NT2/D1 (cell line): ENCODE data around the gene LTBP4.

Experiments
- DNase-seq: peaks from one replicate; pipeline ENCODE4 v3.0.0-alpha.2; 2011; ENCODE audit warnings: low read depth, low spot score
- H3K27me3 ChIP-seq: 2 replicates; pipeline ENCODE4 v1.6.0; 2011; ENCODE audit warnings: mild to moderate bottlenecking; ENCODE audit not compliant: insufficient read length, insufficient read depth
- H3K36me3 ChIP-seq: 2 replicates; pipeline ENCODE4 v1.6.1; 2011; ENCODE audit warnings: mild to moderate bottlenecking, low read length, mixed read lengths; ENCODE audit not compliant: insufficient read depth, insufficient read length
- H3K4me1 ChIP-seq: 2 replicates; pipeline ENCODE4 v1.5.1; 2011; ENCODE audit not compliant: insufficient read depth, insufficient read length
- H3K4me3 ChIP-seq: 2 replicates; pipeline ENCODE4 v1.5.1; 2011; ENCODE audit warnings: low read depth; ENCODE audit not compliant: insufficient read length
- H3K9ac ChIP-seq: 2 replicates; pipeline ENCODE4 v1.6.0; 2011; ENCODE audit warnings: low read depth; ENCODE audit not compliant: insufficient read length
- H3K9me3 ChIP-seq: 2 replicates; pipeline ENCODE4 v1.5.1; 2011; ENCODE audit warnings: mild to moderate bottlenecking, low read length; ENCODE audit not compliant: insufficient read depth
- SUZ12 ChIP-seq: IDR thresholded peaks from 2 replicates; pipeline ENCODE4 v1.6.1; 2011; ENCODE audit not compliant: insufficient read length, insufficient read depth; ENCODE audit errors: extremely low read depth
- YY1 ChIP-seq: IDR thresholded peaks from 2 replicates; pipeline ENCODE4 v1.6.1; 2011; ENCODE audit not compliant: insufficient read length, insufficient read depth
- ZNF274 ChIP-seq: IDR thresholded peaks from 2 replicates; pipeline ENCODE4 v1.6.1; 2011; ENCODE audit warnings: mild to moderate bottlenecking, low read depth, low read length

Gene LTBP4

GRCh38 chr19:40658031-40658430 lies 56.9 kb downstream of the LTBP4 start:
- Histone ChIP-seq H3K9ac (no peak overlapping the region), H3K36me3 (no peaks in the 10 kb centered on the region), H3K4me1 (no peaks in the 10 kb centered on the region), H3K9me3 (no peaks in the 10 kb centered on the region), H3K27me3 (no peaks in the 10 kb centered on the region), H3K4me3 (no peak overlapping the region)
- DNase-seq: no peak
- TF ChIP-seq SUZ12 (no peak), YY1 (no peak), ZNF274 (no peak)

GRCh38 chr19:40659116-40659515 lies 57.9 kb downstream of the LTBP4 start:
- no peak for DNase-seq
- Histone ChIP-seq H3K4me1 (peaks cover 4% of the 10 kb centered on the region), H3K4me3 (no peak overlapping the region), H3K9ac (no peak overlapping the region), H3K27me3 (no peaks in the 10 kb centered on the region), H3K36me3 (no peaks in the 10 kb centered on the region), H3K9me3 (no peaks in the 10 kb centered on the region)
- TF ChIP-seq SUZ12 (no peak), YY1 (no peak), ZNF274 (no peak)

GRCh38 chr19:40659566-40659965 lies 58.4 kb downstream of the LTBP4 start:
- no peak overlapping the region for H3K4me3 ChIP-seq
- no peak overlapping the region for H3K9ac ChIP-seq
- no peak for DNase-seq
- H3K9me3 ChIP-seq: no peaks in the 10 kb centered on the region
- TF ChIP-seq YY1 (no peak), SUZ12 (no peak), ZNF274 (no peak)
- peaks cover 4% of the 10 kb centered on the region for H3K4me1 ChIP-seq
- H3K27me3 ChIP-seq: no peaks in the 10 kb centered on the region
- no peaks in the 10 kb centered on the region for H3K36me3 ChIP-seq

- no peak overlapping the region for H3K4me3 ChIP-seq
- no peak overlapping the region for H3K9ac ChIP-seq
- H3K36me3 ChIP-seq: no peaks in the 10 kb centered on the region
- no peaks in the 10 kb centered on the region for H3K9me3 ChIP-seq
- TF ChIP-seq YY1: no peak
- no peak for DNase-seq
- H3K4me1 ChIP-seq: peaks cover 4% of the 10 kb centered on the region
- no peaks in the 10 kb centered on the region for H3K27me3 ChIP-seq
Observed at GRCh38 chr19:40661616-40662015, 60.4 kb downstream of the LTBP4 start.

GRCh38 chr19:40662925-40663694 lies 61.9 kb downstream of the LTBP4 start:
- Histone ChIP-seq H3K4me3 (peak overlapping the region; percentile 42), H3K4me1 (peaks cover 4% of the 10 kb centered on the region), H3K27me3 (no peaks in the 10 kb centered on the region), H3K9ac (peak overlapping the region; percentile 76), H3K36me3 (peaks cover 13% of the 10 kb centered on the region), H3K9me3 (no peaks in the 10 kb centered on the region)
- no peak for TF ChIP-seq SUZ12
- no peak for TF ChIP-seq ZNF274
- no peak for TF ChIP-seq YY1
- DNase-seq: peak; percentile 69

GRCh38 chr19:40663695-40664692 lies 62.8 kb downstream of the LTBP4 start:
- peaks cover 4% of the 10 kb centered on the region for H3K4me1 ChIP-seq
- DNase-seq: no peak
- H3K36me3 ChIP-seq: peaks cover 22% of the 10 kb centered on the region
- H3K27me3 ChIP-seq: no peaks in the 10 kb centered on the region
- no peaks in the 10 kb centered on the region for H3K9me3 ChIP-seq
- H3K9ac ChIP-seq: peak overlapping the region; percentile 68
- no peak for TF ChIP-seq SUZ12
- no peak for TF ChIP-seq YY1
- TF ChIP-seq ZNF274: no peak
- H3K4me3 ChIP-seq: peak overlapping the region; percentile 42
